ENCODE results near the gene TRIM32. TPM values are rescaled to one million over a fixed set of nuclear protein-coding genes. Genes with fewer than 3 reads are reported as not detected.
"Not testable (repeated sequence)": the region's sequence is repeated elsewhere in the genome, so short reads cannot be mapped to it uniquely, and the experiment has no call there.

The TRIM32 gene
- total RNA-seq, 1 experiment from 2014 or later = 16.2 TPM

DNA sequence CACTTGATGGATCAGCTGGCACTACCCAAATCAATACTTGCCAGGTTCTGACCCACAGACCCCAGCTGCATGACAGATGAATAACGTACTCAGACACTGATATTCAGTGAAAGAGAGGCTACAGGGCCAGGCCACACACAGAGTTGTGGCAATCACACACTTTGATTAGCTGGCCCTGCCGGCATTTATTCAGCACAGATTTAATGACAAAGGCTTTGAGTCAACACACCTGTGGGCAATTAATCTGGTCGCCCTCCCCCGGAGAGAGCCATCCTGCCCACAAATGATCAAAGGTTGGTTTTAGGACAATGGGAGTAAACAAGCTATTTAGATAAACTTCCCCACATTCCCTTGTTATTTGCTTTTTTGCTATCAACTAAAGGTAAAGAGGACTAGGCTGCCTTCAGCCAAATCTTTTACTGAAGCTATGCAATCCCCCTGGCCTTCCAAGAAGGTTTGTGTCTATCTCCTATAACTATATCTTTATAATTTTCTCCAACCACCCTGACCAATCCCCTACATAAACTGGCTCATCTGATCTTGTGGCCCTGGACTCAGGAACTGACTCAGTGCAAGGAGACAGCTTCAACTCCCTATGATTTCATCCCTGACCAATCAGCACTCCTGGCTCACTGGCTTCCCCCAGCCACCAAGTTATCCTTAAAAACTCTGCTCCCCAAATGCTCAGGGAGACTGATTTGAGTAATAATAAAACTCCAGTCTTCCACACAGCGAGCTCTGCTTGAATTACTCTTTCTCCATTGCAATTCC lies 12.7 kb upstream of the TRIM32 start:
- DNase-seq (ENCODE audit: extremely low read depth, low read depth) = no peak

GRCh38 chr9:116683535-116683934 lies 3.6 kb upstream of the TRIM32 start:
- DNase-seq (ENCODE audit: extremely low read depth, low read depth) = no peak

GRCh38 chr9:116685166-116685565 lies 1.9 kb upstream of the TRIM32 start:
- no peak for DNase-seq (ENCODE audit: extremely low read depth, low read depth)

DNA sequence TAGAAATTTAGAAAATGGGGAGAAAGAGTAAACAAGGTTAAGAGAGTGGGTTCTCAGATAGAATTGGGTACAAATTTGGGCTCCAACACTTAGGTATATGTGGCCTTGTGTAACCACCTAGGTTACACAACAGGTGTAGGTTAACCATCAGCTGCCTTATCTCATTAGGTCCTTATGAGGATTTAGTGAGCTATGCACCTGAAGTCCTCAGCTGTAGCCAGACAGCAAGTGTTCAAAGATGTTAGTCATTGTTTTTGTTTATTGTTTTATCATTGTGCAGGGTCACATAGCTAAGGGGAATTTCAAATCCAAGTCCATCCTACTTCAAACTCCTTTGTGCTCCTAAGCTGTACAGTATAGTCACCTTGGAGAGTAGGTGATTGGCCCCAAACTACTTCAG lies 970 bp upstream of the TRIM32 start:
- no peak for DNase-seq (ENCODE audit: extremely low read depth, low read depth)

- no peak for DNase-seq (ENCODE audit: extremely low read depth, low read depth)
Measured at GRCh38 chr9:116686693-116687073, 422 bp upstream of the TRIM32 start.

DNA sequence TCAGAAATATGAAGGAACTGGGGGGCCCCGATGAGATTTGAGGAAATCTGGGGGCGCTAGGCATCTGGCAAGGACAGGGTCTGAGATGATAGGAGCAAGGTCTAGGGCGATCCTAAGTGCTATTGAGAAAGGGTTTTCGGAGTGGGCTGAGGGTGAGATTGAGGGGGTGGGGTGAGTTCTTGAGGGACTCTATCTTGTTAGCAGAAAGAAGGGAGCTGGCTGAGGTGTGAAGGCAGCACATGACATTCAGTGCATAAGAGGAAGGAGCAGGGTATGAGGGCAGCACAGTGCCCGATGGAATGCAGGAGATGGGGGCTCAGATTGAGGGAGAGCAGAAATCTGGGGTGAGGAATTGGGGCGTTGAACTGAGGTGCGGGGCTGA lies 640 bp downstream of the TRIM32 start:
- no peak for DNase-seq (ENCODE audit: extremely low read depth, low read depth)

DNA sequence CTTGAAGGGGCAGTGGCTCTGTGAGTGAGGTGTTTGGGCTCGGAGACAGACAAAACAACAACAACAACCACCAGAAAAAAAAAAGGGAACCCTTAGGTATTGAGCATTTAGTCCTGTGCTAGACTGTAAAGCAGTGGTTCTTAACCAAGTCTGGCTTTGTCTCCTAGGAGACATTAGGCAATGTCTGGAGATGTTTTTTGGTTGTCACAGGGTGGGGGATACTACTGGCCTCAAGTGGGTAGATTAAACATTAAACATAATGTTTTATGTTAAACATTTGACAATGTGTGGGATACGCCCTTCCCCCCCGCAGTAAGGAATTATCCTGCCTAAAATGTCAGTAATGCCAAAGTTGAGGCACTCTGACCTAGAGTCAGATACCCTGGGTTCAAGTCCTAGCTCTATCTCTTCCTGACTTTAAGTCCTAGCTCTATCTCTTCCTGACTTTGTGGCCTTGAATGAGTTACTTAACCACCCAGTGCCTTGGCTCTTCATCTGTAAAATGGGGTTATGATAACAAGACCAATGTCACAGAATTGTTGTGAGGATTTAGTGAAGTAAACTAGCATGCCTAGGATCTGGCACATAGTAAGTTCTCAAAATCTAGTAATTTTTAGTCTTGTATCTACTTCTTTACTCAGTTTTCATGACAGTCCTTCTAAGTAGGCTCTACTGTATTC lies 1.8 kb downstream of the TRIM32 start:
- DNase-seq (ENCODE audit: extremely low read depth, low read depth) = no peak

- DNase-seq (ENCODE audit: extremely low read depth, low read depth) = no peak
Measured at GRCh38 chr9:116689486-116690032, 2.5 kb downstream of the TRIM32 start.

DNA sequence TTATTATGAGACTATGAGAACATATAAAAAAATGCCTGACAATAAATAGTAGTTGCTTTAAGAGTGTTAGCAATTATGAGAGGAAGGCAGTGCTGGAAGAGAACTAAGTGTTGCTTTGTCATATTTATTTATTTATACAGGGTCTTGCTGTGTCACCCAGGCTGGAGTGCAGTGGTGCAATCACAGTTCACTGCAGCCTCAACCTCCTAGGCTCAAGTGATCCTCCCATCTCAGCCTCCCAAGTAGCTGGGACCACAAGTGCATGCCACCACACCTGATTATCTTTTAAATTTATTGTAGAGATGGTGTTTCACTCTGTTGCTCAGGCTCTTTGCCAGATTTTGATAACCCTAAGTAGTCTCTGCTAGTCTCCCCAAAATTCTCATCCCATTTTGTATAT lies 3.7 kb downstream of the TRIM32 start:
- DNase-seq (ENCODE audit: extremely low read depth, low read depth) = not testable (repeated sequence)

GRCh38 chr9:116691607-116692006 lies 4.5 kb downstream of the TRIM32 start:
- no peak for DNase-seq (ENCODE audit: extremely low read depth, low read depth)

- no peak for DNase-seq (ENCODE audit: extremely low read depth, low read depth)
Measured at GRCh38 chr9:116692616-116693015, 5.5 kb downstream of the TRIM32 start.

DNA sequence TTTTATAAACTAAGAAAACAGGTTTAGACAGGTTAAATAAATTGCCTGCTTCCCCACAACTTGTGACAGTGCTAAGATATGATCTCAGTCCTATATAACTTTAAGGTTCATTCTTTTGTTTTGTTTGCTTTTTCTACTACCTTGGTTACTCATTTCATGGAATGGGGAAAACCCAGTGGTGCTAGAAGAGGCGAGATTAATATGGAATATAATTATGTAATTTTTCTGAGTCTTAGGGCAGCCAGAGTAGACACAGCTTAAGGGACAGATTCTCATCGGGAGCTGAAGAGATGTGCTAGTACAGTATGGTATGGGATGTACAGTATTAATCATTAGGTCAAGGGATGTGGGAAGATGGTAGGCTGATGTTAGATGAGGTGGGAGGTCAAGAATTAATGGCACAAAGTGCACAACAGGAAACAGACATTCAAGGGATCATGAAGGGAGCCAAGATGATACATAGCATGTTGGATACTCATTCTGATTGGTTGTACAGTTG lies 6.2 kb downstream of the TRIM32 start:
- DNase-seq (ENCODE audit: extremely low read depth, low read depth) = no peak

DNA sequence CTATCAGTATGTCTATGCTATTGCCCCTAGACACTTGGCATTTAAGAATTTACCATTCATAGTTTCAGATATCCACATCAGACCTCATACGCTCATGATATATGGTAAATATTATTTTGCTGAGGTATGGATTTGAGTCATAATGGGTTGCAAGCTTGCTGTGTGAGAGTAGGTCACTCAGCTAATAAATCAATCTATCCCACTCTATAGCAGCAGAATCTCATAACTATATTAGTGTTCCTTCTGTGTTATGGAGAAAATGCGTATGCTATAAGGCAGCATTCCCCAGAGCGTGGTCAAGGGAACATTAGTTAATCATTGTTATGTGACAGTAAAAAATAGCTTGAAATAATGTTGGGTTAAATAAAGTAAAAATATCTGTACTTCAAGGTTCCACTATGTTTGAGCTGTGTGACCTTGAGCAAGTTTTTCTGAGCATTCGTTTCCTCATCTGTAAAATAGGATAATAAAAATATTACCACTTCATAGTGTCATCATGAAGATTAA lies 7.7 kb downstream of the TRIM32 start:
- no peak for DNase-seq (ENCODE audit: extremely low read depth, low read depth)

DNA sequence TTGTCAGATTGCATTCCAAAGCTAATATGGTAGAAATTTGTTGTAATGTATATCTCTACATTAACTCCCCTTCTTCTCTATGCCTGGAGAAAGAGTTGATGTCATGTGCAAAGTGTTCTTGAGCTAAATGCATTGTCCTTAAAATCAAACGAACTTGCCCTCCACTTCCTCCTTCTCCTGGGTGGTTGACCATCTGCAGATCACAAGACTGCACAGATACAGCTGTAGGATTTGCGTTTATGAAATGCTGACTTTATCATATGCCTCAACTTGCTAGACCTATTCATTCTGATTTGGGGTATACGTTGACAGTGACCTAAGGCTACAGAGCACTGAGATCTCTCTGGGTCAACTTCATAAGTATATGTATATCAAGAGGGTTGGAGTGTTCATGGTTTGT lies 8.3 kb downstream of the TRIM32 start:
- DNase-seq (ENCODE audit: extremely low read depth, low read depth) = no peak

GRCh38 chr9:116697362-116697761 lies 10.3 kb downstream of the TRIM32 start:
- no peak for DNase-seq (ENCODE audit: extremely low read depth, low read depth)

- DNase-seq (ENCODE audit: extremely low read depth, low read depth) = no peak
Measured at GRCh38 chr9:116697887-116698286, 10.8 kb downstream of the TRIM32 start.

GRCh38 chr9:116700279-116700678 lies 13.2 kb downstream of the TRIM32 start:
- no peak for DNase-seq (ENCODE audit: extremely low read depth, low read depth)

- DNase-seq (ENCODE audit: extremely low read depth, low read depth) = no peak
Measured at GRCh38 chr9:116700882-116701865, 14.1 kb downstream of the TRIM32 start.

DNA sequence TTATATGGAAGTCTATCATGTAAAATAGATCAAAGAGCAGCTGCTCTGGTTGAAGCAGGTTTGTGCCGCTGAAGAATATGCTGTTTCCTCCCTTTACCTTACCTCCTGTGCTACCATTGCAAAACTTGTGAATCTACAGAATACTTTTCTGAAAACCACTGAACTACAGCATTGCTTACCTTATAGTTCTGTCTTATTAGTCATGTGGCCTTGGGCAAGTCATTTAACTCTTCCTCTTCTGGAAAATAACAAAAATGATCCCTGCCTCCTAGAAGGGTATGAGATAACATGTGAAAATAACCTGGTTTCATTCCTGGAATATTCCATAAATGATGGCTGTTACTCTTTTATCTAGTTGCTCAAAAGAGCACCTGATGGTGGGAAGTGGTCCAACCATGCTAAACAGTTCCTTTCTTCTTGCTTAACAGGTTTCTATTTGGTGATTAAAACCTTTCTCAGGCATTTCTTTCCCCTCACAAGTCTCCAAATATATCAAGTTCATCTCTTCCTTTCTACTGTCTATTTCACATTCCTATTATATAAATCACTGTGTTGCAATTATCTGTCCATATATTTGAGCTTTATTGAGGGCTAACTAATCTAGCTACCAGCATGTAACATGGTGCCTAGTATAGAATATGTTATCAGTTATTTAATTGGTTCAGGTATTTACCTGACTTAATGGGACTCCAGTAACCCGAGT lies 15.0 kb downstream of the TRIM32 start:
- no peak for DNase-seq (ENCODE audit: extremely low read depth, low read depth)

DNA sequence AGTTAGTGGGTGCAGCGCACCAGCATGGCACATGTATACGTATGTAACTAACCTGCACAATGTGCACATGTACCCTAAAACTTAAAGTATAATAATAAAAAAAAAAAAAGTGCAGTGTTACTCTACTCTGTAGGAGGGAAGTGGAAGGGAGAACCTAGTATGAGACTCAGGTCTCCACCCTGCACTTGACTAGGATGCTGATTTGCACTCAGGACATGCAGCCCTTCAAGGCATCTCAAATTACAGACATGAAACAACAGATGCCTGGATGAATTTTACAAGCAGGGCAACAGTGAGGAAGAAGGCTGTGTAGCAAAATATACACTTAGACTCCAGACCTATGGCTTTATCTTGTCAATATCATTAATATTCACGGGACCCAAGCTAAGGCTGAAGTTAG lies 16.5 kb downstream of the TRIM32 start:
- DNase-seq (ENCODE audit: extremely low read depth, low read depth) = no peak

Measured in NCI-H460 (cell line).